Breast epithelium (tissue), 4 donors: ENCODE measurements around the gene DDX10. TPM values are rescaled to one million over a fixed set of nuclear protein-coding genes. Genes with fewer than 3 reads are reported as not detected.

Experiments
- DNase-seq, 2 donors: peaks; one replicate each; pipeline ENCODE4 v3.0.0-alpha.2; 2019; ENCODE audit warnings: low spot score in 2 of 2
- H3K27ac ChIP-seq, 2 donors: fragments of 200-600 bp; sonication (generic) in 1 of 2; one replicate each; pipeline ENCODE4 v1.5.1; 2016 to 2019; ENCODE audit warnings: mild to moderate bottlenecking in 1 of 2
- H3K27me3 ChIP-seq, 2 donors: fragments of 200-600 bp; sonication (generic) in 1 of 2; one replicate each; pipeline versions ENCODE4 v1.5.1 to v1.6.0; 2017 to 2019; ENCODE audit warnings: control low read depth in 1 of 2, mild to moderate bottlenecking in 1 of 2
- H3K36me3 ChIP-seq: fragments of 200-600 bp; one replicate; pipeline ENCODE4 v1.5.1; 2019
- H3K4me1 ChIP-seq, 2 donors: fragments of 200-600 bp; sonication (generic); one replicate each; pipeline ENCODE4 v1.5.1; 2016 to 2019; ENCODE audit warnings: control low read depth in 1 of 2
- H3K4me3 ChIP-seq, 3 donors: fragments of 200-600 bp; sonication (generic); 1 replicate in 2 of 3; 2 replicates in 1 of 3; pipeline ENCODE4 v1.5.1; 2016 to 2019; ENCODE audit warnings: mild to moderate bottlenecking in 3 of 3, moderate library complexity in 2 of 3
- H3K9me3 ChIP-seq, 2 donors: fragments of 200-600 bp; sonication (generic) in 1 of 2; one replicate each; pipeline ENCODE4 v1.5.1; 2016 to 2019; ENCODE audit warnings: control low read depth in 1 of 2
- POLR2A ChIP-seq: fragments of 450-650 bp; IDR thresholded peaks from one replicate; pipeline ENCODE4 v1.6.1; 2016; ENCODE audit warnings: antibody characterized with exemption, mild to moderate bottlenecking, moderate library complexity
- POLR2AphosphoS5 ChIP-seq, 3 donors: sonication (generic); formaldehyde crosslinking; IDR thresholded peaks; one replicate each; pipeline ENCODE4 v1.6.1; 2017; ENCODE audit warnings: antibody characterized with exemption in 3 of 3
- intact Hi-C: fragments of 100-400 bp; cut with DNase I; formaldehyde crosslinking; loops from one replicate; pipeline ENCODE4 v1.15.1; 2023; ENCODE audit warnings: low total_unique reads
- total RNA-seq, 3 donors: library from RNA; depleted of rRNA; stranded (reverse); fragments of >200 nt; gene quantifications; one replicate each; pipeline ENCODE4 v1.1.0, GENCODE V29; 2016
- TF ChIP-seq, protein P1 (sequence below), 3 donors: fragments of 450-650 bp; IDR thresholded peaks; one replicate each; pipeline ENCODE4 v1.5.1; 2016 to 2017; ENCODE audit warnings: antibody characterized with exemption in 3 of 3, mild to moderate bottlenecking in 3 of 3, moderate library complexity in 3 of 3

The DDX10 gene
- total RNA-seq, 3 donors from 2014 or later = 17.3 to 41.9 (median 29.5) TPM

GRCh38 chr11:108929241-108929640 lies 264.4 kb downstream of the DDX10 start:
- H3K27me3 ChIP-seq = no peaks in the 10 kb centered on the region
- no peaks in the 10 kb centered on the region for H3K4me1 ChIP-seq
- intact Hi-C loops = no loop called here
- no peaks in the 10 kb centered on the region for H3K9me3 ChIP-seq
- no peak for DNase-seq
- no peak overlapping the region for H3K27ac ChIP-seq
- H3K36me3 ChIP-seq = no peaks in the 10 kb centered on the region
- TF ChIP-seq POLR2AphosphoS5 (IDR thresholded peaks at IDR 0.05) (no peak), POLR2A (no peak)
- TF ChIP-seq, protein P1, sequence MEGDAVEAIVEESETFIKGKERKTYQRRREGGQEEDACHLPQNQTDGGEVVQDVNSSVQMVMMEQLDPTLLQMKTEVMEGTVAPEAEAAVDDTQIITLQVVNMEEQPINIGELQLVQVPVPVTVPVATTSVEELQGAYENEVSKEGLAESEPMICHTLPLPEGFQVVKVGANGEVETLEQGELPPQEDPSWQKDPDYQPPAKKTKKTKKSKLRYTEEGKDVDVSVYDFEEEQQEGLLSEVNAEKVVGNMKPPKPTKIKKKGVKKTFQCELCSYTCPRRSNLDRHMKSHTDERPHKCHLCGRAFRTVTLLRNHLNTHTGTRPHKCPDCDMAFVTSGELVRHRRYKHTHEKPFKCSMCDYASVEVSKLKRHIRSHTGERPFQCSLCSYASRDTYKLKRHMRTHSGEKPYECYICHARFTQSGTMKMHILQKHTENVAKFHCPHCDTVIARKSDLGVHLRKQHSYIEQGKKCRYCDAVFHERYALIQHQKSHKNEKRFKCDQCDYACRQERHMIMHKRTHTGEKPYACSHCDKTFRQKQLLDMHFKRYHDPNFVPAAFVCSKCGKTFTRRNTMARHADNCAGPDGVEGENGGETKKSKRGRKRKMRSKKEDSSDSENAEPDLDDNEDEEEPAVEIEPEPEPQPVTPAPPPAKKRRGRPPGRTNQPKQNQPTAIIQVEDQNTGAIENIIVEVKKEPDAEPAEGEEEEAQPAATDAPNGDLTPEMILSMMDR (IDR thresholded peaks at IDR 0.05) = no peak
- H3K4me3 ChIP-seq = no peak overlapping the region

DNA sequence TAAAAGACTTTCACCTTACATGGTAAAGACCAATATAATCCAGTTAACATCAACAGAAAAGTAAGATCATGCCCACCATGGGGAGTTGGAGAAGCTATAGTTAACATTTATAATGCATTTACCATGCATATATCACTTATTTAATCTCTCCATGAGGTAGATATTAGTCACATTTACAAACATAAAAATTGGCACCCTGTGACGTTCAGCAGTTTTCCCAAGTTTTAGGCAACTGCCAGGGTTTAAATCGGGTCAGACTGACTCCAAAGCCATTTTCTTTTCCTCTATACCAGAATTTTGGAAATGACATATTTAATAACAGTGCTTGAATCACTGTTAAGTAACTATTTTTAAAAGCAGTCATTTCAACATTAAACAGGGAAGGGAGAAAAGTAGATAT lies 266.3 kb downstream of the DDX10 start:
- DNase-seq = no peak
- no peak overlapping the region for H3K4me3 ChIP-seq
- no peaks in the 10 kb centered on the region for H3K9me3 ChIP-seq
- no peaks in the 10 kb centered on the region for H3K27me3 ChIP-seq
- no peak overlapping the region for H3K27ac ChIP-seq
- TF ChIP-seq POLR2A (no peak), POLR2AphosphoS5 (IDR thresholded peaks at IDR 0.05) (no peak)
- H3K36me3 ChIP-seq = no peaks in the 10 kb centered on the region
- H3K4me1 ChIP-seq = no peaks in the 10 kb centered on the region
- intact Hi-C loops = no loop called here

DNA sequence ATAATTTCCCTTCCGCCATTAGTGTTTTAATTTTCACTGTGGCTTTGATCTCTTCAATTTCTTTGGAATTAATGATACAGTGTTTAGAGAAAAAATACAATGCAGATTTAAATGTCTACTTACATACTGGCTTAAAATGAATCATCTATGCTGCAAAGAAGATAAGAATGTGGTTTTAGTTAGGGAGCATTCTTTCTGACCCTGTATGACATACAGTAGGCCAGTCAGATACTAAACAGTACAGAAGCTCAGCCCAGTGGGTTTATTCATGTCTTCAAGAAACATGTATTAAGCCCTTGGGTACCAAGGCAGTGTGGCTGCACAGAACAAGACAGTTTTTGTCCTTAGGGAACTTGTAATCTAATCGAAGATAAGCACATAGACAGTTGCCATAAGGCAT lies 268.8 kb downstream of the DDX10 start:
- H3K4me1 ChIP-seq = no peaks in the 10 kb centered on the region
- no peak for TF ChIP-seq POLR2A
- TF ChIP-seq, protein P1 (IDR thresholded peaks at IDR 0.05) = no peak
- TF ChIP-seq POLR2AphosphoS5 (IDR thresholded peaks at IDR 0.05) = no peak

DNA sequence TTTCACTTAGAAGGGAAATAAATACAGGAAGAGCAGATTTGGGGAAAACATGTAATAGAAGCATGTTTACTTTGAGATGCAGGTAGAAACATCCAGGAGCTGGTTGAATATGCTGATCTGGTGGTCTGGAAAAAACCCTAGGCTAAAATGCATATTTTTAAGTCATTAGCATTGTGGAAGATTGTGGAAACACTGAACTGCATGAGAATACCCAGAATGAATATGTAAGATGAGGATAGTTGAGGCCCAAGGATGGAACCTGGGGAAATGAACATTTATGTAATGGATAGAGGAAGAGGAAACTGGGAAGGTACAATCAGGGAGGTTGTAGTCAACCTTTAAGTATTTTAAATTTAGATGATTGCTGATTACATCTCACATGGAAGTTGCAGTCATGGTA lies 269.4 kb downstream of the DDX10 start:
- Histone ChIP-seq H3K27me3 (no peaks in the 10 kb centered on the region), H3K4me1 (no peaks in the 10 kb centered on the region), H3K9me3 (no peaks in the 10 kb centered on the region), H3K36me3 (no peaks in the 10 kb centered on the region), H3K27ac (no peak overlapping the region), H3K4me3 (no peak overlapping the region)
- DNase-seq = no peak
- no peak for TF ChIP-seq POLR2A
- TF ChIP-seq POLR2AphosphoS5 (IDR thresholded peaks at IDR 0.05) = no peak
- TF ChIP-seq, protein P1 (IDR thresholded peaks at IDR 0.05) = no peak
- intact Hi-C loops = no loop called here

More for the DNA sequence above, 268.8 kb downstream of the DDX10 start:
- H3K27ac ChIP-seq = no peak overlapping the region
- DNase-seq = no peak
- no peaks in the 10 kb centered on the region for H3K9me3 ChIP-seq
- H3K36me3 ChIP-seq = no peaks in the 10 kb centered on the region
- H3K4me3 ChIP-seq = no peak overlapping the region
- no peaks in the 10 kb centered on the region for H3K27me3 ChIP-seq
- intact Hi-C loops = no loop called here

- no peaks in the 10 kb centered on the region for H3K36me3 ChIP-seq
- no peaks in the 10 kb centered on the region for H3K27me3 ChIP-seq
- no peaks in the 10 kb centered on the region for H3K9me3 ChIP-seq
- no peaks in the 10 kb centered on the region for H3K4me1 ChIP-seq
- no peak for TF ChIP-seq POLR2A
- intact Hi-C loops = no loop called here
- no peak overlapping the region for H3K27ac ChIP-seq
- DNase-seq = no peak
- H3K4me3 ChIP-seq = no peak overlapping the region
These were observed 269.8 kb downstream of the DDX10 start for GRCh38 chr11:108934696-108935095.

DNA sequence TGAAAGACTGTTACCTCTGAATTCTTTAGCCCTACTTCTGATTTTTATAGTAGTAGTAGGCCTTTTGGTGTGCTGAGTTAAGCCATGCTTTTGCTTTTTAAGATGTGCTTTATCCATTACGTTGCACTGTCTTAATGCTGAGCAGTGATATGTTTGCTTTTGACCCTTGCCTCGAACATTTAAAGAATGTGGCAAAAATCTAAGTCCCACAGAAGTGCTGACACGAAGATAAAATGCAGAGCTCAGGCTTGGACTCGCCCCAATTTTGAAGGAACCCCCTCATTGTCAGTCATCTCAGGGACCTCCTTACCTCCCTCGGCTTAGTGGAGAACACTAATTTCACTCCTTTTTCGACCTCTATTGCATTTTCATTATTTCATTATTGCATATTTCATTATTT lies 272.9 kb downstream of the DDX10 start:
- intact Hi-C loops = no loop called here
- Histone ChIP-seq H3K27me3 (no peaks in the 10 kb centered on the region), H3K4me1 (no peaks in the 10 kb centered on the region), H3K36me3 (no peaks in the 10 kb centered on the region), H3K9me3 (no peaks in the 10 kb centered on the region), H3K27ac (no peak overlapping the region), H3K4me3 (no peak overlapping the region)
- DNase-seq = no peak
- TF ChIP-seq, protein P1 (IDR thresholded peaks at IDR 0.05) = no peak
- TF ChIP-seq POLR2AphosphoS5 (IDR thresholded peaks at IDR 0.05) (no peak), POLR2A (no peak)
